ENCODE measurements around the gene TXNRD3.

- no peak for TF ChIP-seq CTCF (conservative IDR thresholded peaks at IDR 0.05; ENCODE audit: low read length)
- no peak for TF ChIP-seq EZH2phosphoT487 (IDR thresholded peaks at IDR 0.05; ENCODE audit: borderline replicate concordance, low read depth, low read length)
Measured at GRCh38 chr3:126571078-126571477, 83.8 kb downstream of the TXNRD3 start.
